Body of pancreas (tissue), 4 donors: ENCODE results near the gene PLEKHG2.

ENCODE experiments used
- POLR2A ChIP-seq, 3 donors: fragments of 450-650 bp; IDR thresholded peaks; one replicate each; pipeline ENCODE4 v1.6.1; 2016; ENCODE audit warnings: antibody characterized with exemption in 3 of 3, mild to moderate bottlenecking in 2 of 3
- TF ChIP-seq, protein P1 (sequence below), 7 experiments: fragments of 450-650 bp in 4 of 7; fragments of 200-600 bp in 3 of 7; sonication (generic) in 3 of 7; IDR thresholded peaks; one replicate each; pipeline ENCODE4 v1.5.1; 2016 to 2019; ENCODE audit warnings: antibody characterized with exemption in 7 of 7

DNA sequence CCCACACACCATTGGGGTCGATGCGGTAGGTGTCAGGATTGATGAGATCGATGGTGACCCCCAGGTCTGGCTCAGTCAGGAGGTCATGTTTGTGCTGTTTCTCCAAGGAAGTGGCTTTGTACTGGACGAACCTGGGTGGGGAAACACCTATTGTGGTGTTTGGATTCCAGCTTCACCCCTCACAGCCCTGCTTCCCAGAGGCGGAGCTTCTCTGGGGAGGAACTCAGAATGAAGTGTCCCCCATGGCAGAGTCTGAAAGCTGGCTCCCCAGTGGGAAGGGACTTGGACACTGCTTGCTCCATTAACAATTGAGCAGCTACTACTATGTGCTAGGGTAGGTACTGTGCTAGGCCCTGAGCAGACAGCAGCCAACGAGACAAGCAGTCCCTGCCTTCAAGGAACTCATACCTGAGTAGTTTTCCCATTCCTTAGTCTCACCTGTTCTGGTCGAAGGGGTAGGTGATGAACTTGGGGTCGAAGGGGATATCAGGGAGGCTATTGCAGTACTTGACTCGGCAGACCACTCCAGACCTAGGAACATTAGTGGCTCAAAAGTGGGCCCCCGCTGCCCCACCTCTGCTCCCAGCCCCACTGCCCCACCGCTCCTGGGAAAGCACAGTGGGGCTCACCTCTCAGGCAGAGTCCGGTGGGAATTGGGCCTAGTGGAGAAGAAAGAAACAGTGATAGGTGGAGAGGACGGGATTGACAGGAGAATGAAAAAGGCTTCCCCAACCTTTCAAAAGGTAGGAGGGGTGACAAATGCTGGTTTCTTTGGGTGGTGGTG, 22.6 kb upstream of the PLEKHG2 start:
- TF ChIP-seq POLR2A (IDR thresholded peaks at IDR 0.05) = no peak
- TF ChIP-seq, protein P1, sequence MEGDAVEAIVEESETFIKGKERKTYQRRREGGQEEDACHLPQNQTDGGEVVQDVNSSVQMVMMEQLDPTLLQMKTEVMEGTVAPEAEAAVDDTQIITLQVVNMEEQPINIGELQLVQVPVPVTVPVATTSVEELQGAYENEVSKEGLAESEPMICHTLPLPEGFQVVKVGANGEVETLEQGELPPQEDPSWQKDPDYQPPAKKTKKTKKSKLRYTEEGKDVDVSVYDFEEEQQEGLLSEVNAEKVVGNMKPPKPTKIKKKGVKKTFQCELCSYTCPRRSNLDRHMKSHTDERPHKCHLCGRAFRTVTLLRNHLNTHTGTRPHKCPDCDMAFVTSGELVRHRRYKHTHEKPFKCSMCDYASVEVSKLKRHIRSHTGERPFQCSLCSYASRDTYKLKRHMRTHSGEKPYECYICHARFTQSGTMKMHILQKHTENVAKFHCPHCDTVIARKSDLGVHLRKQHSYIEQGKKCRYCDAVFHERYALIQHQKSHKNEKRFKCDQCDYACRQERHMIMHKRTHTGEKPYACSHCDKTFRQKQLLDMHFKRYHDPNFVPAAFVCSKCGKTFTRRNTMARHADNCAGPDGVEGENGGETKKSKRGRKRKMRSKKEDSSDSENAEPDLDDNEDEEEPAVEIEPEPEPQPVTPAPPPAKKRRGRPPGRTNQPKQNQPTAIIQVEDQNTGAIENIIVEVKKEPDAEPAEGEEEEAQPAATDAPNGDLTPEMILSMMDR (IDR thresholded peaks at IDR 0.05) = no peak
